HG02981 (cell line): ENCODE measurements around the gene HOXB9.

ENCODE experiments used
- ATAC-seq: cut with Tn5 transposase; IDR thresholded peaks from one replicate; pipeline ENCODE4 v1.9.1; 2021; ENCODE audit warnings: mild to moderate bottlenecking, moderate library complexity; ENCODE audit not compliant: unreplicated experiment

The HOXB9 gene

GRCh38 chr17:48639982-48640857 lies 14.1 kb upstream of the HOXB9 start:
- ATAC-seq = no peak

GRCh38 chr17:48639136-48639535 lies 13.0 kb upstream of the HOXB9 start:
- no peak for ATAC-seq

GRCh38 chr17:48637323-48638260 lies 11.4 kb upstream of the HOXB9 start:
- no peak for ATAC-seq

- ATAC-seq = no peak
Observed at GRCh38 chr17:48636177-48637018, 10.2 kb upstream of the HOXB9 start.

- ATAC-seq = no peak
Observed at GRCh38 chr17:48634493-48635208, 8.5 kb upstream of the HOXB9 start.

GRCh38 chr17:48633266-48633677 lies 7.1 kb upstream of the HOXB9 start:
- no peak for ATAC-seq

GRCh38 chr17:48632579-48633265 lies 6.6 kb upstream of the HOXB9 start:
- ATAC-seq = no peak

GRCh38 chr17:48631693-48632578 lies 5.8 kb upstream of the HOXB9 start:
- no peak for ATAC-seq

GRCh38 chr17:48630925-48631692 lies 5.0 kb upstream of the HOXB9 start:
- no peak for ATAC-seq

GRCh38 chr17:48630009-48630924 lies 4.1 kb upstream of the HOXB9 start:
- no peak for ATAC-seq

- ATAC-seq = no peak
Observed at GRCh38 chr17:48629411-48629759, 3.2 kb upstream of the HOXB9 start.

GRCh38 chr17:48628649-48629410 lies 2.7 kb upstream of the HOXB9 start:
- ATAC-seq = no peak

- ATAC-seq = no peak
Observed at GRCh38 chr17:48627623-48628521, 1.7 kb upstream of the HOXB9 start.

GRCh38 chr17:48627118-48627597 lies 1.0 kb upstream of the HOXB9 start:
- ATAC-seq = no peak
